ENCODE measurements around the gene TAF6.

Gene TAF6

GRCh38 chr7:100119072-100119969, at the start of gene TAF6, which contains the start of gene CNPY4:
TSS of gene TAF6 (minus strand) at chr7:100119358. CDS start at chr7:100114209, 5,149 bp downstream.
TSS of gene CNPY4 (plus strand) at chr7:100119634. CDS start at chr7:100119745, 111 bp downstream.
- DNase-seq, result peak; percentile 95 to 96

GRCh38 chr7:100167912-100168323, 48.8 kb upstream of the TAF6 start:
- no peak for DNase-seq

- DNase-seq, result no peak
Measured at GRCh38 chr7:100166970-100167911, 48.1 kb upstream of the TAF6 start.

GRCh38 chr7:100166317-100166940, 47.3 kb upstream of the TAF6 start:
- DNase-seq, result no peak

- no peak for DNase-seq
Measured at GRCh38 chr7:100163871-100164270, 44.7 kb upstream of the TAF6 start.

GRCh38 chr7:100163006-100163531, 43.9 kb upstream of the TAF6 start:
- no peak for DNase-seq

GRCh38 chr7:100160067-100160466, 40.9 kb upstream of the TAF6 start:
- DNase-seq, result no peak

GRCh38 chr7:100159099-100159623, 40.0 kb upstream of the TAF6 start:
- no peak for DNase-seq

- DNase-seq, result peak; percentile 71 to 80
Measured at GRCh38 chr7:100158229-100159098, 39.3 kb upstream of the TAF6 start, which contains the start of gene TRAPPC14. TSS of gene TRAPPC14 (minus strand) at chr7:100158723. CDS start at chr7:100158499, 224 bp downstream.

GRCh38 chr7:100157334-100158228, 38.4 kb upstream of the TAF6 start:
- no peak for DNase-seq

- DNase-seq, result no peak
Measured at GRCh38 chr7:100157069-100157333, 37.8 kb upstream of the TAF6 start.

GRCh38 chr7:100156331-100157068, 37.3 kb upstream of the TAF6 start:
- no peak for DNase-seq

GRCh38 chr7:100155553-100156317, 36.6 kb upstream of the TAF6 start:
- DNase-seq, result no peak

GRCh38 chr7:100154651-100155491, 35.7 kb upstream of the TAF6 start:
- no peak for DNase-seq

GRCh38 chr7:100153708-100154535, 34.8 kb upstream of the TAF6 start:
- DNase-seq, result no peak

- DNase-seq, result no peak
Measured at GRCh38 chr7:100152937-100153666, 33.9 kb upstream of the TAF6 start.

All from NCI-H2081 (cell line).